LoVo (cell line): ENCODE data around the gene LSG1.
"Not testable (repeated sequence)": the region's sequence is repeated elsewhere in the genome, so short reads cannot be mapped to it uniquely, and the experiment has no call there.

ENCODE experiments used
- DNase-seq: peaks from one replicate; pipeline ENCODE4 v3.0.0-alpha.2; 2016; ENCODE audit warnings: low spot score

LSG1 gene

DNA sequence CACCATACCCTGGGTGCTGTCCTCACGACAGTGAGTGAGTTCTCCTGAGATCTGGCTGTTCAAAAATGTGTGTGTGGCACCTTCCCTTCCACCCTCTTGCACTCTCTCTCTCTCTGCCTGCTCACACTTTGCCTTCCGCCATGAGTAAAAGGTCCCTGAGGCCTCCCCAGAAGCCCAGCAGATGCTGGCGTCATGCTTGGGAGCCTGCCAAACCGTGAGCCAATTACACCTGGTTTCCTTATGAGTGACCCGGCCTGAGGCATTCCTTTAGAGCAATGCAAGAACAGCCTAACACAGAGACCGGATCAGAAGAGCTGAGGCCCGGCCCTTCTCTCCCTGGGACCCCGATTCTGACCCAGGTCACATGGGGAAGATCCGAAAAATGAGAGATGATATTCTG, 54.2 kb downstream of the LSG1 start:
- DNase-seq, result no peak

- no peak for DNase-seq
These were observed 54.8 kb downstream of the LSG1 start for GRCh38 chr3:194617143-194617671.

DNA sequence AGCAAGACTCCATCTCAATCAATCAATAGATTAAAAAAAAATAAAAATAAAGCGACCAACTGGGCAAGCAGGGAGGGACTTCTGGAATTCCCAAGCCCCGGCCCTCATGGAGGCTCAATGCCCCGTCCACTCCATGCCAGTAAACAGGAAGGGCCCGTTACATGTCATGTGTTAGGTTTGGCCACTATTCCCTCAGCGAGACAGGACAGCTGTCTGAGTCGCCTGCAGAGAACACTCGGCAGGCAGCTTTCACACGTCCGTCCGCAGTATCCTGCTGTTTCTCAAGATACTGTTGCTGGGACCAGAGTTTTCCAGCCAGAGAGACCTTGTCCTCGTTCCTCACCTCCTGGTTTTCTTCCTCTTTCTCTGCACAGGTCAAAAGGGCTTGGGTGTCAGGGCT, 56.8 kb downstream of the LSG1 start:
- DNase-seq, result no peak

- DNase-seq, result no peak
These were observed 59.8 kb downstream of the LSG1 start for GRCh38 chr3:194612221-194612620.

DNA sequence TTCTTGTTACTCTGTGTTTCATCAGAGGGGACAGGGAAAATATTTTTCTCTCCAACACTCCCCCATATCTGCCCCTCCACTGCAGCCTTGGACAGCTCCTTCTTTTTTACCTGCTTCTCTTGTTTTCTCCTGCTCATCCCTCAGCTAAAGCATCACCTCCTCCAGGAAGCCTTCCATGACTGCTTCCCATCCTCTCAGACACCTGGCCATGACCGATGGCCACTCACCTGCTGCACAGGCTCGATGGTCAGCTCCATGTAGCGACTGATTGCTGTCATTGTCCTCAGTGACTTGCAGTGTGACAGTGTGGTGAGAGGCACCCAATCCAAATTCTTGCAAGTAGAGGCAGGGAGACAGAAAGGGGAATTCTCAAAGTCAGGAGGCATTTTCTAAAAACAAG, 61.3 kb downstream of the LSG1 start:
- DNase-seq, result no peak

GRCh38 chr3:194609601-194610000, 62.4 kb downstream of the LSG1 start:
- no peak for DNase-seq

DNA sequence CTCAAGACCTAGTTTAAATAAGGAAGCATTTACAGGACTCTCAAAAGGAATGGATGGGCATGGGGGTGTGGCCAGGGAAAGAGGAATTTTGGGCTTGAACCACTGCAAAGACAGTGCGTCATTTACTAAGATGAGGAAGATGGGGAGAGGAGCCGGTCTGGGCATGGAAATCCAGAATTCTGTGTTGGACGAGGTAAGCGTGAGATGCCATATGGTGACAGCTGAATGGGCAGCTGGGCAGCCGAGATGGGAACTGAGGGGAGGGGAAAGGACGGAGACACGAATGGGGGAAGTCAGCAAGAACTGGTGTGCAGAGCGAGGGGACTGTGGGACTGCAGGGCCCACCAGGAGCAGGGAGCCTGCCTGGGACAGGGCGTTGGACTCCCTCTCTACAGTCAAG, 63.0 kb downstream of the LSG1 start:
- DNase-seq, result no peak

GRCh38 chr3:194607592-194608389, 64.2 kb downstream of the LSG1 start:
- DNase-seq, result no peak

DNA sequence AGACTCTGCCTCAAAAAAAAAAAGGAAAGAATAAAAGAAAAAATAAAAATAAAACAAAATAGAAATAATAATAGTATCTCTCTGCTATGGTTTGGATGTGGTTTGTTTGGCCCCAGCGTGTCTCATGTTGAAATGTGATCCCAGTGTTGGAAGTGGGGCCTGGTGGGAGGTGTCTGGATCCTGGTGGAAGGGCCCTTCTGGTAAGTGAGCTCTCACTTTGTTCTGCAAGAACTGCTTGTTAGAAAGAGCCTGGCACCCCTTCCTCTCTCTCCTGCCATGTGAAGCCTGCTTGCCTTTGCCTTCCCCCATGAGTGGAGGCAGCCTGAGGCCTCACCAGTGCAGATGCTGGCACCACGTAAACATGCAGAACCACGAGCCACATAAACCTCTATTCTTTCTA, 65.0 kb downstream of the LSG1 start:
- DNase-seq, result no peak

DNA sequence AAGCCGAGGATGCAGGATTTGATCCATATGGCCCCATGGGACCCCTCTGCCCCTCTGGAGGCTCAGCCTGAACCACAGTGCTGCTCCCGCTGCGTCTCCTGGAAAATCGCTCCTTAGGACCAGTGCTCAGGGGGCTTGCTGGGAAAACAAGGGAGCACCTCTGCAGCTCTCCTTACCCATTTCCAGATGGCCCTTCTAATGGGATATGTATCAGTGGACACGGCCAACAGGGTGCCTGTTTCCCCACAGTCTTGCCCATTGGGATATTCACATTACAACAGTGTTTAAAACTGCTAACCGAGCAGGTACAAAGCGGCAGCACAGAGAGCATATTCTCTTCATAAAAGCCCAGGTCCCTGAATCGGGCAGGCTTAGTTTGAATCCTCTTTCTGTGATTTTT, 65.8 kb downstream of the LSG1 start:
- no peak for DNase-seq

GRCh38 chr3:194605314-194605713, 66.7 kb downstream of the LSG1 start:
- DNase-seq, result not testable (repeated sequence)

- DNase-seq, result no peak
These were observed 67.2 kb downstream of the LSG1 start for GRCh38 chr3:194604837-194605236.

GRCh38 chr3:194604126-194604525, 67.9 kb downstream of the LSG1 start:
- DNase-seq, result no peak

DNA sequence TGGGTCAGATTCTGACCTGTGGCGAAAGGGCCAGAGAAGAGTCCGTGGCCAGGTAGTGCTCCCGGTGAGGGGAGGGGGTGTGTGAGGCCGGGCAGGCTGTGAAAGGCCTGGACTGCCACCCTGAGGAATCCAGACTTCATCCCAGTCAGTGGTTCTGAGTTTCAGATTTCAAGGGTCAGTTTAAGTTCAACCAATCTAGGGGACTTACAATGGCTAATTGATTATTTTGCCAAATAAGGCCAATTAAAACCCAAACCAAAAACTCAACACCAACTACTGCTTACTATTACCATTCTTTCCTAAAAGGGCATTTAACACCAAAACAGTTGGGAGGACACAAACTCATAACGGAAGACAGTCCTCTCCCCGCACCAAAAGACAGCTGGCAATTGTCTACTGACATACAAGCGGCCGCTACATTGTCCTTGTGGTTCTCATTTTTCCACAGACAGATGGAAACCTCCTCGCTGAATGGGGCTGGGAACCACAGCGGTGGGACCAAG, 69.3 kb downstream of the LSG1 start:
- no peak for DNase-seq

- DNase-seq, result no peak
These were observed 73.0 kb downstream of the LSG1 start for GRCh38 chr3:194598771-194599557.

- DNase-seq, result no peak
These were observed 75.1 kb downstream of the LSG1 start for GRCh38 chr3:194596906-194597305.

DNA sequence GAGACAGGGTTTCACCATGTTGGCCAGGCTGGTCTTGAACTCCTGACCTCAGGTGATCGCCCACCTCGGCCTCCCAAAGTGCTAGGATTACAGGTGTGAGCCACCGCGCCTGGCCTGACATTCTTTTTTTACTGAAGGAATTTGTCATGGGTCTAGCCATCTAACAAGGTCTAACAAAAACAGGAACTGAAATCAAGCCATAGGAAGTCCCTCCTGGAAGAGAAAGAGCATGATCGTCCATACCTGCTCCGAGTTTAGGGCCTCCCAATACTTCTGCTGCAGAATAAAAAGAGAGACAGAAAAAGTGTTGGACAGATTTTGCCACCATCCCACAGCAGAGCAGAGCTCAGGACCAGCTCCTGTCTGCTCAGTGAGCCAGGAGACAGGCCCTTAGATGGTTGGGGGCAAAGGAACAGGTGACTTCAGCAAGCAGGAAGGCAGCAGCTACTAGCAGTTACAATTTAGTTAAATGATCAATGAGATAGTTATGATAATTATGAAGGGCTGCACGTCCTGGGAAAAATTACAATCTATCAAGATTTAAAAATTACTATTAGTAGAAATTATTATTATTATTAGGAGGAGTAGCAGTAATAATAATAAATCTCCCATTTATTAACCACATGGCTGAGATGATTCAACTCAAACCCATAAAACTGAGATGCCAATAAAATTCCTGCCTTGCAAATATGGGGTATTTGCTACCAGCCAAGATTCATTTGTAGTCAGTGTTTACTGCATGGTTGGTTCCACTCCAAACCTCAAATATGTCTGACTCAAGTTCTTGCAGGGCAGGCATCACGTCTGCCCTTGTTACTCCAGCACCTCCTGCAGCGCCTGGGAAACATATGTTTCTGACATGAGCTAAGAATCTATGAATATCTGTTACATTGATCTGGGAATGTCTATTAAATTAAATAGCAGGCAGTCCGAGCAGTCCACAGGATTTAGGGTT, 78.9 kb downstream of the LSG1 start:
- DNase-seq, result peak; percentile 89
